HG02588 (cell line): ENCODE data around the gene OR2AK2.

ENCODE experiments used
- ATAC-seq: cut with Tn5 transposase; IDR thresholded peaks from one replicate; pipeline ENCODE4 v1.9.1; 2021; ENCODE audit warnings: mild to moderate bottlenecking, moderate library complexity; ENCODE audit not compliant: unreplicated experiment

The OR2AK2 gene, protein sequence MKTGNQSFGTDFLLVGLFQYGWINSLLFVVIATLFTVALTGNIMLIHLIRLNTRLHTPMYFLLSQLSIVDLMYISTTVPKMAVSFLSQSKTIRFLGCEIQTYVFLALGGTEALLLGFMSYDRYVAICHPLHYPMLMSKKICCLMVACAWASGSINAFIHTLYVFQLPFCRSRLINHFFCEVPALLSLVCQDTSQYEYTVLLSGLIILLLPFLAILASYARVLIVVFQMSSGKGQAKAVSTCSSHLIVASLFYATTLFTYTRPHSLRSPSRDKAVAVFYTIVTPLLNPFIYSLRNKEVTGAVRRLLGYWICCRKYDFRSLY

GRCh38 chr1:247964933-247965332, at the start of gene OR2AK2:
Gene OR2AK2 (plus strand): TSS chr1:247965233. CDS start chr1:247965377, 144 bp downstream.
- ATAC-seq: no peak

DNA sequence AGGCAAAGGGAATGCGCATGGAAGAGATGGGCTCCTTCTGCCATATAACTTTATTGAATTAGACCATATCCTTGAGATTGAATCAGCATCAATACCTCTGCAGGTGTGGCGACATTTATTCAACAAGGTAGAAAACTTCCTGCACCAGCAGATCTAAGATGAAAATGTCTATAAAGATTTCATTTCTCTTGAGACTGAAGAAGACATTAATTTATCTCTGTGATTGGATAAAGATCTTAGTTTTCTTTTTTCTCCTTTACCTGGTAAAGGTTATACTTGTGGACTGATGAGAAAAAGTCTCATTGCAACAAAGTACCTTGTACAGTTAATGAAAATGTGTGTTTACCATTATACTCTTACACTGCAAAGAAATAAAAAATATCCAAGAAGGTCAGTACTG, 45.1 kb upstream of the OR2AK2 start, which contains the start of gene OR2T8:
TSS of gene OR2T8 (plus strand) at position 301 of the 400 bp plus-strand sequence. CDS start 766 bp downstream, outside the sequence.
- ATAC-seq: no peak

GRCh38 chr1:247923941-247924340, 41.1 kb upstream of the OR2AK2 start:
- ATAC-seq: no peak

GRCh38 chr1:247924868-247925267, 40.2 kb upstream of the OR2AK2 start, which contains the start of gene OR2AJ1:
Gene OR2AJ1 (plus strand): TSS chr1:247924889. CDS start chr1:247933769, 8,880 bp downstream.
- no peak for ATAC-seq

- no peak for ATAC-seq
Measured at GRCh38 chr1:247933989-247934388, 31.0 kb upstream of the OR2AK2 start.

GRCh38 chr1:247935781-247936180, 29.3 kb upstream of the OR2AK2 start:
- ATAC-seq: no peak

- ATAC-seq: no peak
Measured at GRCh38 chr1:247936415-247936814, 28.6 kb upstream of the OR2AK2 start.

DNA sequence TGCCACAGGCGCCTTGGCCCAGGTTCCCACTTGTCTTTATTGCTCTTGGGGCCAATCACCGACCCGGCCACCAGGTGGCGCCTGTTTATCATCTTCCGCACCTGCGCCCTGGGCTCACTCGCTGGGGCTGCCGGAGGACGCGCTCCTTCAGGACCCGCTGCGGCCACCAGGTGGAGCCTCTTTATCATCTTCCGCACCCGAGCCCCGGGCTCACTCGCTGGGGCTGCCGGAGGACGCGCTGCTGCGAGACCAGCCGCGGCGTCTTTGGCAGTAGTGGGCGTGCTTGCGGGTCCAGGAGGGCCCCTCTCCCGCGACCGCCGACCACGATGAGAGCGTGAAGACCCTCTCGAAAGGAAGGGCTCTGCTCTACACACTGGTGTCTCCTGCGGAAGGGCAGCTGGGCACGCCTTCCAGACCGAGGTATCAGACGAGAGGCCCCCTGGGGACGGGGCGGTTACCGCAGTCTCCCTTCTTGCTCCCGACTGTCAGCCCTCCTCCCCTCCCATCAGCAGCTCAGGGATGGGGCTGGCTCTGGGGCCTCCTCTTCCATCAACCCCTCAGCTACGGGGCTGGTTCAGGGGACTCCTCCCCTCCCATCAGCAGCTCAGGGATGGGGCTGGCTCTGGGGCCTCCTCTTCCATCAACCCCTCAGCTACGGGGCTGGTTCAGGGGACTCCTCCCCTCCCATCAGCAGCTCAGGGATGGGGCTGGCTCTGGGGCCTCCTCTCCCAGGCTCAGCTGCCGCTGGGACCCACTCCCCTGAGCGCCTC, 27.9 kb upstream of the OR2AK2 start:
- peak; percentile 99 for ATAC-seq

DNA sequence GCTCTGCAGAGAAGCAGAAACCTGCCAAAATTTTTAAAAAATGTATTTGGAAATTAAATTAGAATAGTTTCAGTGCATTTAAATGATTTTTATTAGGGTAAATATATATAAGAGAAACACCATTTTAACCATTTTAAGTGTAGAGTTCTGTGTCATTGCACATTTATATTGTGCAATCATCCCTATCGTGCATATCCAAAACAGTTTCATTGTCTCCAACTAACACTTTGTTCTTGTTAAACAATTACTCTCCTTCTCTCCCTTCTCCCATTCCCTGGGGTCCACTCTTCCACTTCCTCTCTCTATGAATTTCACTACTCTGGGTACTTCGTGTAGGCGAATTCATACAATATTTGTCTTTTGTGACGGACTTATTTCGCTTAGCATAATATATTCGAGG, 22.4 kb upstream of the OR2AK2 start:
- no peak for ATAC-seq

DNA sequence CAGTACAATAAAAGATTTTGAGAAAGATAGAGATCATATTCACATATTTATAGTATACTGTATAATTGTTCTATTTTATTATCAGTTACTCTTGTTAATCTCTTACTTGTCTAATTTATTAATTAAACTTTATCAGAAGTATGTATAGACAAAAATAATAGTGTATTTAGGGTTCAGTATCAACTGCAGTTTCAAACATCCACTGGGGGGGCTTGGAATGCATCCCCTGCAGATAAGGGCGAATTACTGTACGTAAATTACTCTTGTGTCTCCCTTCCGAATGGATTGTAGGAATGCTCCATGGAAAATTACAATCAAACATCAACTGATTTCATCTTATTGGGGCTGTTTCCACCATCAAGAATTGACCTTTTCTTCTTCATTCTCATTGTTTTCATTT, 16.5 kb upstream of the OR2AK2 start, which contains the start of gene OR2L8:
TSS of gene OR2L8 (plus strand) at position 301 of the 400 bp plus-strand sequence. CDS start at position 301, 0 bp downstream.
- ATAC-seq: no peak

GRCh38 chr1:247953408-247953807, 11.6 kb upstream of the OR2AK2 start:
- no peak for ATAC-seq

GRCh38 chr1:247961791-247962190, 3.2 kb upstream of the OR2AK2 start:
- no peak for ATAC-seq

GRCh38 chr1:247962911-247963588, 2.0 kb upstream of the OR2AK2 start:
- ATAC-seq: no peak

DNA sequence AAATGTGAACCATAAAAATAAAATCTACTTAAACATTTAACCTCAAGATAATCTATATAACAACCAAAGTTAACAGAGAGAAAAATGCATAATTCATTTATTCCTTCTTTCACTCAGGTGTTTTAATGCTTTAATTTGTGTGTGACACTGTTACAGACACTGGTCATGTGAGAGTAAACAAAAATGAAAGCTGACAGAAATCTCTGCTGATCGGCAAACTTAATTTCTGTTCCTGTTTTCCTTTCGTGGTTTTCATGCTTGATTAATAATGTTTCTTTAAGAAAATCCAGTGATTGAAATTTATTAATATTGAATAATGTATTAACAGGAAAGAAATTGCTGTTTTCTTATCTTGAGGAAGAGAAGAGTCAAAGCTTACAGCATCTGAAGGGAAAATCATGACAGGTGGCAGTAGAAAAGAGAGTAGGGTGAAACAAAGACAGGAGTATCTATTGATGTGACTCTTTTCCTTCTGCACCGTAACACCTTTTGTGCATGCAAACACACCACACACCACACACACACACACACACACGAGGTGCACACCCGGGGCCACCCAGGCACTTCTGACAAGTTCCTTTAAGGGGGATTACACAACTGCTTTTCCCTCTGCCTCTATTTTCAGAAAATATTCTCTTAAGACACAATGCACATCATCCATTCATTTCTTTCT, 1.6 kb downstream of the OR2AK2 start:
- no peak for ATAC-seq

DNA sequence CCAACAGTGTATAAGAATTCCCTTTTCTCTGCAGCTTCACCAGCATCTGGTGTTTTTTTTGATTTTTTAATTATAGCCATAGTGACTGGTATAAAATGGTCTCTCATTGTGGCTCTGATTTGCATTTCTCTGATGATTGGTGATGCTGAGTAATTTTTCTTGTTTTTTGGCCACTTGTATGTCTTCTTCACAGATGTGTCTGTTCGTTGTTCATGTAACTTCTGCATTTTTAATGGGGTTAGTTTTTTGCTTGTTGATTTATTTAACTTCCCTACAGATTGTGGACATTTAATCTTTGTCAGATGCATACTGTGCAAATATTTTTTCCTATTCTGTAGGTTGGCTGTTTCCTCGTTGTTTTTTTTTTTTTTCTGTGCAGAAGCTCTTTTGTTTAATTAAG, 28.0 kb downstream of the OR2AK2 start:
- ATAC-seq: no peak

DNA sequence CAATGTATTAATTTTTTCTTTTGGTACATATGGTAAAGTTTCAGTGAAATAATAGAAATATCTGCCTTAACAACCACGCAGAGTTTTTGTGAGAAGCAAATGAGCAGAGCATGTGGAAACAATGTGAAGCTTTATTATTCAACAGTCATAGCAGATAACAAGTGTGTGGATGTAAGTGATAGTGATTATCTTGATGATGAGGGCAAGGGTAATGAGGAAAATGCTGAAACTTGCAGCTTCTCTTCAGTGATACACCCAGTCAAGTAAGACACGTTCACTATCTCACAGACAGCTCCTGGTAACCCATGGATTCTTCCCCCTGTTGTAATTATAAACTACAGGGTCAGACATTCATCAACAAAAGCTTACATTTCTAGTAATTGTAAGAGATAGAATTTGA, 33.8 kb downstream of the OR2AK2 start:
- ATAC-seq: no peak

DNA sequence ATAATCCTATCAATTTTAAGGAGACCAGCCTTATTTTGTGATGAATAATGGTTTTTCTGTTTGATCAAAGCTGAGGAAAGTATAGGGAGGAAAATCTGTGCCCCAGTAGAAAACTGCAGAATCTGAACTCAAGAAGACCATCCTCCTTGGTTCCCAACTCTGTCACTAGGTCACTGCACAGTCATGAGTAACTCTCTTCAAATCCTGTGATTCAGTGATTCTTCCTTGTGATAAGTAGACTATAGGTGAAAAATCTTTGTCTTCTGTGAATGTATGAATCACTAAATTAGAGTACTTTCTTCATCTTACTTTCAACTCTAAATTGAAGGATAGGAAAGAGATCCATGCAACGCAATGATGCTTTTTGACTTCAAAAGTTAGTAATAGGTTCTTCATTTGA, 35.1 kb downstream of the OR2AK2 start:
- no peak for ATAC-seq

- ATAC-seq: no peak
Measured at GRCh38 chr1:248007778-248008177, 42.7 kb downstream of the OR2AK2 start.

DNA sequence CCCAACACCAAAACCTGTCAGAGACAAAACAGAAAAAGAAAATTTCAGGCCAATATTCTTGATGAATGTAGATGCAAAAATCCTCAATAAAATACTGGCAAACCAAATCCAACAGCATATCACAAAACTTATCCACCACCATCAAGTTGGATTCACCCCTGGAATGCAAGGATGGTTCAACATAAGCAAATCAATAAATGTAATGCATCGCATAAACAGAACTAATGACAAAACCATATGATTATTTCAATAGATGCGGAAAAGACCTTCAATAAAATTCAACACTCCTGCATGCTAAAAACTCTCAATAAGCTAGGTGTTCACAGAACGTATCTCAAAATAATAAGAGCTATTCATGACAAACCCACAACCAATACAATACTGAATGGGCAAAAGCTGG, 44.6 kb downstream of the OR2AK2 start:
- ATAC-seq: no peak

GRCh38 chr1:248013229-248013710, 48.2 kb downstream of the OR2AK2 start, which contains the start of gene OR2L5:
Gene OR2L5 (plus strand): TSS chr1:248013660. CDS start chr1:248021948, 8,288 bp downstream.
- ATAC-seq: no peak
